Measurements from ENCODE around the gene RASA3.

RASA3 gene

GRCh38 chr13:113929628-113930615 lies 202.5 kb downstream of the RASA3 start:
- in situ Hi-C loops (cut with MboI; ENCODE audit: low sequenced_read_pairs), result no loop called here

GRCh38 chr13:113928685-113929627 lies 203.5 kb downstream of the RASA3 start:
- in situ Hi-C loops (cut with MboI; ENCODE audit: low sequenced_read_pairs), result no loop called here
